HCT116 (cell line): ENCODE results near the gene GTSF1L. TPM values are rescaled to one million over a fixed set of nuclear protein-coding genes. Genes with fewer than 3 reads are reported as not detected.

Source experiments
- ATAC-seq: fragments of 200-7000 bp; cut with Tn5 transposase; 2 replicates; pipeline ENCODE4 v1.9.1; 2020; ENCODE audit warnings: mild to moderate bottlenecking, moderate library complexity
- BruUV-seq: library from RNA; stranded (reverse); fragments of 400-500 nt; replicated peaks from 2 replicates; lab custom pipeline; 2021; lab: Mats Ljungman, UMichigan
- CTCF ChIA-PET: fragments of 300-600 bp; sonication (Branson Sonifier 250); formaldehyde crosslinking; loops from one replicate; lab custom pipeline; 2021; ENCODE audit warnings: antibody characterized with exemption; lab: Charles Lee
- POLR2A ChIA-PET: fragments of 300-600, 350-600 bp; sonication (Branson Sonifier 250); formaldehyde crosslinking; loops from one replicate; lab custom pipeline; 2021; ENCODE audit warnings: antibody characterized with exemption; lab: Charles Lee
- RAD21 ChIA-PET, 2 experiments: fragments of 300-600 bp; sonication (Branson Sonifier 250); formaldehyde crosslinking; loops; one replicate each; lab custom pipeline; 2023; ENCODE audit warnings: low total read pairs in 2 of 2; ENCODE audit not compliant: uncharacterized antibody in 2 of 2, unreplicated experiment in 2 of 2, low non-redundant PET in 1 of 2; lab: Charles Lee
- DNase-seq: peaks from one replicate; pipeline ENCODE4 v3.0.0-alpha.2; 2010; ENCODE audit warnings: low read depth, low spot score
- H2AFZ ChIP-seq: fragments of 200-600 bp; shearing (Covaris generic), sonication (generic); 2 replicates; pipeline ENCODE4 v1.6.1; 2017; ENCODE audit warnings: low read depth, mixed run types, mixed read lengths, antibody characterized with exemption, low read length; ENCODE audit not compliant: poor library complexity, severe bottlenecking
- H3K27ac ChIP-seq: 2 replicates; pipeline ENCODE4 v1.5.1; 2012; ENCODE audit warnings: low read depth, low read length
- H3K27me3 ChIP-seq: fragments of 200-600 bp; sonication (generic); 2 replicates; pipeline ENCODE4 v1.6.1; 2016; ENCODE audit warnings: mixed run types, low read length, mixed read lengths; ENCODE audit not compliant: insufficient read depth
- H3K36me3 ChIP-seq, 2 experiments: fragments of 200-500 bp in 1 of 2; fragments of 200-600 bp in 1 of 2; sonication (Bioruptor generic) in 1 of 2; sonication (generic) in 1 of 2; 2 replicates each; pipeline versions ENCODE4 v1.5.1 to v1.6.1; 2014 to 2016; ENCODE audit warnings: low read length in 2 of 2, inconsistent platforms in 1 of 2, mixed read lengths in 1 of 2, mixed run types in 1 of 2; ENCODE audit not compliant: insufficient read depth in 2 of 2, control insufficient read depth in 1 of 2
- H3K4me1 ChIP-seq, 2 experiments: fragments of 200-600 bp in 1 of 2; sonication (generic) in 1 of 2; 2 replicates each; pipeline versions ENCODE4 v1.5.1 to v1.6.1; 2012 to 2017; ENCODE audit warnings: low read length in 2 of 2, inconsistent platforms in 1 of 2, mild to moderate bottlenecking in 1 of 2, mixed read lengths in 1 of 2, mixed run types in 1 of 2, moderate library complexity in 1 of 2; ENCODE audit not compliant: insufficient read depth in 2 of 2, control insufficient read depth in 1 of 2
- H3K4me2 ChIP-seq: fragments of 200-600 bp; sonication (generic); 2 replicates; pipeline ENCODE4 v1.6.1; 2017; ENCODE audit warnings: mixed run types, low read length, mixed read lengths
- H3K4me3 ChIP-seq, 2 experiments: fragments of 200-600 bp in 1 of 2; sonication (generic) in 1 of 2; replicated peaks in 1 of 2; 2 replicates each; pipeline ENCODE4 v1.5.1; 2011 to 2016; ENCODE audit warnings: low read length in 2 of 2, control low read depth in 1 of 2, low read depth in 1 of 2, mild to moderate bottlenecking in 1 of 2, mixed read lengths in 1 of 2, mixed run types in 1 of 2
- H3K79me2 ChIP-seq: fragments of 200-600 bp; sonication (generic); 2 replicates; pipeline ENCODE4 v1.6.1; 2017; ENCODE audit warnings: mild to moderate bottlenecking, mixed run types, low read length, moderate library complexity, mixed read lengths; ENCODE audit not compliant: insufficient read depth
- H3K9ac ChIP-seq: fragments of 200-600 bp; sonication (generic); 2 replicates; pipeline ENCODE4 v1.6.1; 2016; ENCODE audit warnings: low read length, mixed read lengths
- H3K9me2 ChIP-seq: fragments of 200-600 bp; sonication (generic), shearing (Covaris generic); 2 replicates; pipeline ENCODE4 v1.6.1; 2017; ENCODE audit warnings: mixed run types, mild to moderate bottlenecking, moderate library complexity; ENCODE audit not compliant: insufficient read depth
- H3K9me3 ChIP-seq, 2 experiments: fragments of 200-500 bp in 1 of 2; fragments of 200-600 bp in 1 of 2; sonication (Bioruptor generic) in 1 of 2; sonication (generic) in 1 of 2; 2 replicates each; pipeline ENCODE4 v1.6.1; 2014 to 2017; ENCODE audit warnings: low read length in 2 of 2, mixed read lengths in 2 of 2, inconsistent platforms in 1 of 2, low read depth in 1 of 2, mild to moderate bottlenecking in 1 of 2, mixed run types in 1 of 2, moderate library complexity in 1 of 2; ENCODE audit not compliant: control insufficient read depth in 1 of 2, insufficient read depth in 1 of 2
- H4K20me1 ChIP-seq: fragments of 200-600 bp; sonication (generic), shearing (Covaris generic); 2 replicates; pipeline ENCODE4 v1.6.1; 2017; ENCODE audit warnings: mixed run types, mild to moderate bottlenecking, moderate library complexity; ENCODE audit not compliant: insufficient read depth
- CBX3 ChIP-seq: IDR thresholded peaks from 2 replicates; pipeline ENCODE4 v1.6.1; 2012; ENCODE audit warnings: low read depth
- ELF1 ChIP-seq: IDR thresholded peaks from 2 replicates; pipeline ENCODE4 v1.6.1; 2012; ENCODE audit warnings: low read depth, borderline replicate concordance
- EZH2 ChIP-seq: fragments of 200-600 bp; sonication (generic); IDR thresholded peaks from 2 replicates; pipeline ENCODE4 v1.6.1; 2017; ENCODE audit warnings: antibody characterized with exemption, mixed run types
- EZH2phosphoT487 ChIP-seq: fragments of 200-600 bp; IDR thresholded peaks from 2 replicates; pipeline ENCODE4 v1.6.1; 2018; ENCODE audit warnings: antibody characterized with exemption, borderline replicate concordance
- JUND ChIP-seq: IDR thresholded peaks from 2 replicates; pipeline ENCODE4 v1.6.1; 2012
- MAX ChIP-seq: IDR thresholded peaks from 2 replicates; pipeline ENCODE4 v1.6.1; 2012
- POLR2A ChIP-seq: IDR thresholded peaks from 2 replicates; pipeline ENCODE4 v1.7.0; 2011; ENCODE audit warnings: borderline replicate concordance; ENCODE audit not compliant: insufficient read depth, insufficient read length; ENCODE audit errors: extremely low read depth
- SP1 ChIP-seq: IDR thresholded peaks from 2 replicates; pipeline ENCODE4 v1.6.1; 2012; ENCODE audit warnings: low read depth
- SRF ChIP-seq: IDR thresholded peaks from 2 replicates; pipeline ENCODE4 v1.6.1; 2012; ENCODE audit warnings: low read depth
- TCF7L2 ChIP-seq: IDR thresholded peaks from 2 replicates; pipeline ENCODE4 v1.7.0; 2011; ENCODE audit warnings: borderline replicate concordance, inconsistent platforms; ENCODE audit not compliant: insufficient read depth, insufficient read length; ENCODE audit errors: extremely low read depth
- ZFX ChIP-seq: fragments of 450-650 bp; IDR thresholded peaks from 2 replicates; pipeline ENCODE4 v1.6.1; 2017
- ZNF274 ChIP-seq: fragments of 200-500 bp; sonication (Bioruptor generic); IDR thresholded peaks from 2 replicates; pipeline ENCODE4 v1.6.1; 2014; ENCODE audit warnings: mild to moderate bottlenecking, low read depth, low read length, inconsistent platforms
- intact Hi-C: fragments of 100-400 bp; cut with micrococcal nuclease; formaldehyde crosslinking; loops from 2 replicates; pipeline ENCODE4 v1.10.0; 2022
- total RNA-seq: library from RNA; stranded (reverse); gene quantifications from one replicate; pipeline ENCODE4 v1.2.1, GENCODE V29; 2021; ENCODE audit not compliant: unreplicated experiment
- TF ChIP-seq, protein P1 (sequence below): IDR thresholded peaks from 2 replicates; pipeline ENCODE4 v1.6.1; 2011; ENCODE audit warnings: mild to moderate bottlenecking, low read length, moderate library complexity; ENCODE audit not compliant: insufficient replicate concordance; ENCODE audit errors: extremely low read depth

Gene GTSF1L
- total RNA-seq, 1 experiment from 2014 or later: not detected

- Histone ChIP-seq H3K27ac (no peak overlapping the region), H3K4me1 (no peaks in the 10 kb centered on the region), H3K9ac (no peak overlapping the region), H2AFZ (no peak overlapping the region), H3K27me3 (no peaks in the 10 kb centered on the region), H4K20me1 (no peaks in the 10 kb centered on the region), H3K9me3 (no peaks in the 10 kb centered on the region), H3K36me3 (peaks cover 11 to 33% of the 10 kb centered on the region in 2 experiments), H3K9me2 (no peaks in the 10 kb centered on the region), H3K79me2 (peaks cover 3% of the 10 kb centered on the region; the same call in 1 of the 2 replicates), H3K4me3 (no peak overlapping the region), H3K4me2 (no peak overlapping the region)
- POLR2A ChIA-PET: no interaction called here
- intact Hi-C loops: no loop called here
- ATAC-seq (no peak), DNase-seq (no peak)
- RAD21 ChIA-PET: no interaction called here
- TF ChIP-seq MAX (no peak), ELF1 (no peak), EZH2phosphoT487 (no peak), SRF (no peak), EZH2 (no peak), TCF7L2 (no peak), ZFX (no peak), CBX3 (no peak), SP1 (no peak), POLR2A (no peak), ZNF274 (no peak), JUND (no peak)
- TF ChIP-seq, protein P1, sequence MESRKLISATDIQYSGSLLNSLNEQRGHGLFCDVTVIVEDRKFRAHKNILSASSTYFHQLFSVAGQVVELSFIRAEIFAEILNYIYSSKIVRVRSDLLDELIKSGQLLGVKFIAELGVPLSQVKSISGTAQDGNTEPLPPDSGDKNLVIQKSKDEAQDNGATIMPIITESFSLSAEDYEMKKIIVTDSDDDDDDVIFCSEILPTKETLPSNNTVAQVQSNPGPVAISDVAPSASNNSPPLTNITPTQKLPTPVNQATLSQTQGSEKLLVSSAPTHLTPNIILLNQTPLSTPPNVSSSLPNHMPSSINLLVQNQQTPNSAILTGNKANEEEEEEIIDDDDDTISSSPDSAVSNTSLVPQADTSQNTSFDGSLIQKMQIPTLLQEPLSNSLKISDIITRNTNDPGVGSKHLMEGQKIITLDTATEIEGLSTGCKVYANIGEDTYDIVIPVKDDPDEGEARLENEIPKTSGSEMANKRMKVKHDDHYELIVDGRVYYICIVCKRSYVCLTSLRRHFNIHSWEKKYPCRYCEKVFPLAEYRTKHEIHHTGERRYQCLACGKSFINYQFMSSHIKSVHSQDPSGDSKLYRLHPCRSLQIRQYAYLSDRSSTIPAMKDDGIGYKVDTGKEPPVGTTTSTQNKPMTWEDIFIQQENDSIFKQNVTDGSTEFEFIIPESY: no peak
- CTCF ChIA-PET: no interaction called here
- BruUV-seq: no TSS peak
Observed at GRCh38 chr20:43694763-43695162, 32.0 kb downstream of the GTSF1L start.
